Fibroblast of lung (primary cell): Measurements from ENCODE around the gene CCDC34.

ENCODE experiments used
- CTCF ChIP-seq, 2 donors: IDR thresholded peaks in 1 of 2; conservative IDR thresholded peaks in 1 of 2; 1 replicate in 1 of 2; 2 replicates in 1 of 2; pipeline ENCODE4 v1.5.1; 2011 to 2012; ENCODE audit warnings: low read length in 2 of 2, control low read depth in 1 of 2, inconsistent platforms in 1 of 2, low read depth in 1 of 2, mild to moderate bottlenecking in 1 of 2
- EZH2 ChIP-seq: IDR thresholded peaks from 2 replicates; pipeline ENCODE4 v1.5.1; 2012; ENCODE audit warnings: low read length, control low read depth, mild to moderate bottlenecking; ENCODE audit errors: missing control alignments

GRCh38 chr11:27371489-27371888 is 8.5 kb upstream of the CCDC34 start:
- no peak for TF ChIP-seq CTCF (conservative IDR thresholded peaks at IDR 0.05 in 1 of 2, IDR thresholded peaks at IDR 0.05 in 1 of 2; ENCODE audit: low read depth in 1 of 2, low read length in 2 of 2)
- TF ChIP-seq EZH2, result no peak
